NOMO-1 (cell line): ENCODE results near the gene HCN3.
A peak's percentile ranks its signal among the peaks of the same experiment; 100 is the strongest.
"Not testable (repeated sequence)": the region's sequence is repeated elsewhere in the genome, so short reads cannot be mapped to it uniquely, and the experiment has no call there.

ENCODE experiments used
- DNase-seq, 2 experiments: peaks; one replicate each; lab custom pipeline; 2025; ENCODE audit not compliant: unreplicated experiment in 2 of 2; lab: John Stamatoyannopoulos, UW

Gene HCN3

GRCh38 chr1:155277070-155277901, at the start of gene HCN3:
HCN3 (plus strand) TSS chr1:155277463; CDS start chr1:155277591, 128 bp downstream.
- peak; percentile 95 to 96 for DNase-seq

- no peak for DNase-seq
Measured at GRCh38 chr1:155228096-155228427, 49.2 kb upstream of the HCN3 start.

- DNase-seq: not testable (repeated sequence)
Measured at GRCh38 chr1:155231302-155231701, 46.0 kb upstream of the HCN3 start.

- not testable (repeated sequence) for DNase-seq
Measured at GRCh38 chr1:155232001-155232978, 45.0 kb upstream of the HCN3 start.

- DNase-seq: not testable (repeated sequence)
Measured at GRCh38 chr1:155233502-155233901, 43.8 kb upstream of the HCN3 start.

- not testable (repeated sequence) for DNase-seq
Measured at GRCh38 chr1:155235375-155235774, 41.9 kb upstream of the HCN3 start.

GRCh38 chr1:155236451-155236850, 40.8 kb upstream of the HCN3 start:
- DNase-seq: no peak

GRCh38 chr1:155241069-155241679, 36.1 kb upstream of the HCN3 start:
- DNase-seq: peak; percentile 63 to 90

- peak; percentile 64 to 79 for DNase-seq
Measured at GRCh38 chr1:155241841-155242264, 35.4 kb upstream of the HCN3 start.

- no peak for DNase-seq
Measured at GRCh38 chr1:155242805-155243358, 34.4 kb upstream of the HCN3 start.

- peak; percentile 96 to 98 for DNase-seq
Measured at GRCh38 chr1:155244368-155245162, 32.7 kb upstream of the HCN3 start.

- no peak for DNase-seq
Measured at GRCh38 chr1:155245163-155245524, 32.1 kb upstream of the HCN3 start.

GRCh38 chr1:155246796-155247195, 30.5 kb upstream of the HCN3 start:
- not testable (repeated sequence) for DNase-seq

GRCh38 chr1:155247667-155248553, 29.4 kb upstream of the HCN3 start:
- no peak for DNase-seq

- peak in 1 of 2 experiments; percentile 66 for DNase-seq
Measured at GRCh38 chr1:155250246-155250632, 27.0 kb upstream of the HCN3 start.

GRCh38 chr1:155250633-155251449, 26.4 kb upstream of the HCN3 start:
- peak; percentile 94 to 96 for DNase-seq

GRCh38 chr1:155251566-155251965, 25.7 kb upstream of the HCN3 start:
- no peak for DNase-seq

GRCh38 chr1:155253208-155253607, 24.1 kb upstream of the HCN3 start:
- DNase-seq: no peak
